ENCODE data around the gene NDFIP1.

GRCh38 chr5:142063376-142063775, 45.2 kb upstream of the NDFIP1 start:
- TF ChIP-seq CTCF (conservative IDR thresholded peaks at IDR 0.05): no peak
- no peak for TF ChIP-seq EZH2 (IDR thresholded peaks at IDR 0.05; ENCODE audit: low read depth)
